ENCODE results near the gene MT1A.

DNA sequence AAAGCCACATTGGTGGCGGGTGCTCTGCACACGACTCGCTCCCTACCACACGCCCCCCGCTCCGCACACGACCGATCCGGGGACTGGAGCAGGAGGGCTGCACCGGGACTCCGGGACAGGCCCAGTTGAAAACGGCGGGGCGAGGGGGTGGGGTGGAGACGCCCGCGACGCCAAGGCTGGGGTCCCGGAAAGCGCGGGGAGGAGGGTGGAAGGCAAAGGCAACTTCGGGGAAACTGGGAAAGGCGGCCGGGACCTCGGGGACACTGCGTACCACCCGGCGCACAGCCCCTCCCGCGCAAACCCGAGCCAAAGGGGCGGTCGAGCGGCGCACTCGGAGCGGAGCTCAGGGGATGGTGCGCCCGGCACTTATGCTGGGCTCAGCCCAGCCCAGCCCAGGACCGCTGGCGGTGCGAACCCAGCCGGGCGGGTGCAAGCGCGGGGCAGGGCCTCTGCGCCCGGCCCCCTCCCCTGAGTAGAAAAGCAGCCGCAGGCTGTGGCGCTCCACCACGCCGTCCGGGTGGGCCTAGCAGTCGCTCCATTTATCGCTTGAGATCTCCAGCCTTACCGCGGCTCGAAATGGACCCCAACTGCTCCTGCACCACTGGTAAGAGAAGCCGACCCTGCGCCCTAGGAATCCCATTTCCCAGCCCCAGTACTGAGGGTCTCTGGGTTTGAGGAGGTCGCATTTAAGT, 6.2 kb upstream of the MT1A start, which contains the start of gene MT1M:
- TF ChIP-seq, protein P1, sequence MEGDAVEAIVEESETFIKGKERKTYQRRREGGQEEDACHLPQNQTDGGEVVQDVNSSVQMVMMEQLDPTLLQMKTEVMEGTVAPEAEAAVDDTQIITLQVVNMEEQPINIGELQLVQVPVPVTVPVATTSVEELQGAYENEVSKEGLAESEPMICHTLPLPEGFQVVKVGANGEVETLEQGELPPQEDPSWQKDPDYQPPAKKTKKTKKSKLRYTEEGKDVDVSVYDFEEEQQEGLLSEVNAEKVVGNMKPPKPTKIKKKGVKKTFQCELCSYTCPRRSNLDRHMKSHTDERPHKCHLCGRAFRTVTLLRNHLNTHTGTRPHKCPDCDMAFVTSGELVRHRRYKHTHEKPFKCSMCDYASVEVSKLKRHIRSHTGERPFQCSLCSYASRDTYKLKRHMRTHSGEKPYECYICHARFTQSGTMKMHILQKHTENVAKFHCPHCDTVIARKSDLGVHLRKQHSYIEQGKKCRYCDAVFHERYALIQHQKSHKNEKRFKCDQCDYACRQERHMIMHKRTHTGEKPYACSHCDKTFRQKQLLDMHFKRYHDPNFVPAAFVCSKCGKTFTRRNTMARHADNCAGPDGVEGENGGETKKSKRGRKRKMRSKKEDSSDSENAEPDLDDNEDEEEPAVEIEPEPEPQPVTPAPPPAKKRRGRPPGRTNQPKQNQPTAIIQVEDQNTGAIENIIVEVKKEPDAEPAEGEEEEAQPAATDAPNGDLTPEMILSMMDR (IDR thresholded peaks at IDR 0.05; ENCODE audit: low read depth, low read length): no peak
- TF ChIP-seq POLR2A (IDR thresholded peaks at IDR 0.05; ENCODE audit: extremely low read depth, insufficient read length): no peak
